ENCODE measurements around the gene HMOX1.
"Not testable (repeated sequence)": the region's sequence is repeated elsewhere in the genome, so short reads cannot be mapped to it uniquely, and the experiment has no call there.

Gene HMOX1

DNA sequence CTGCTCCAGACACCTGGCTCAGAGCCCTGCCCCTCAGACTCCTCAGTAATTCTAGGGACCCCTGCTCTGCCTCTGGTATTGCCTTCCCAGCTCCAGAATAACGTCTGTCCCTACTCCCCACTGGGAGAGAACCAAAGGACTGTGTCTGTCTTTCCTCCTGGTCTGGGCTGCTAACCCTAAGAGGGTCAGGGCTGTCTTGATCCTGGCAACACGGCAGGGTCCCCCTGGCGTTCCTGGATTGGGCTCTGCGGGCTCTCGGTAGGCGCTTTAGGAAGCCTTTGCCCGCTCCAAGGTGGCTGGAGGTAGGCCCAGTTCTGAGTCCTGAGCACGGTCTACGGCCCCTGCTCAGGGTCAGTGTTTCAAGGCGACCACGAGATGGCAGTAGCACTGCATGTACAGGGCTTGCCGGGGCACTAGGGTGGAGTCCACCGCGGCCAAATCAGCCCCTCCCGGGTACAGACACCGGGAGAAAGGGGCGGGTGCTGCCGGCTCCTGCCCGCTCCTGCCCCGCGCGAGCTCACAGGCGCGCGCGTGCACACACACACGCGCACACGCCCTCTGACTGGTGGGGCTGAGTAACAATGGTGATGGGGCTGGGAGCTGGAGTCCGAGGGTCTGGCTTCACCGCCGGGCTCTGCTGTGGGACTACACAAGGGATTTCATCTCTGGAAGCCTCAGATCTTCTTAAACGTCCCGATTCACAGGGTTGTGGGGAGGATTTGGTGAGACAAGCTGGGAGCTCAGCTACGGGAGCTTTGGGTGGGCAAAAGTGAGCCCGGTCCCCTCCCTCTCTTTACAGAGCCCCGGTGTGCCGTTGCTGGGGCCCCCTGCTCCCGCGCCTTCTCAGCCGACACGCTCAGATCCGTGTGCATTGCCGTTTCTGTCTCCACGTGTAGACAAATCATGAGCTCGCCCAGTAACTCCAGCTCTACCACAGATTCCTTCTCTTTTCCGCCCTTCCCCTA lies 30.1 kb upstream of the HMOX1 start:
- peak; percentile 94 for DNase-seq

DNA sequence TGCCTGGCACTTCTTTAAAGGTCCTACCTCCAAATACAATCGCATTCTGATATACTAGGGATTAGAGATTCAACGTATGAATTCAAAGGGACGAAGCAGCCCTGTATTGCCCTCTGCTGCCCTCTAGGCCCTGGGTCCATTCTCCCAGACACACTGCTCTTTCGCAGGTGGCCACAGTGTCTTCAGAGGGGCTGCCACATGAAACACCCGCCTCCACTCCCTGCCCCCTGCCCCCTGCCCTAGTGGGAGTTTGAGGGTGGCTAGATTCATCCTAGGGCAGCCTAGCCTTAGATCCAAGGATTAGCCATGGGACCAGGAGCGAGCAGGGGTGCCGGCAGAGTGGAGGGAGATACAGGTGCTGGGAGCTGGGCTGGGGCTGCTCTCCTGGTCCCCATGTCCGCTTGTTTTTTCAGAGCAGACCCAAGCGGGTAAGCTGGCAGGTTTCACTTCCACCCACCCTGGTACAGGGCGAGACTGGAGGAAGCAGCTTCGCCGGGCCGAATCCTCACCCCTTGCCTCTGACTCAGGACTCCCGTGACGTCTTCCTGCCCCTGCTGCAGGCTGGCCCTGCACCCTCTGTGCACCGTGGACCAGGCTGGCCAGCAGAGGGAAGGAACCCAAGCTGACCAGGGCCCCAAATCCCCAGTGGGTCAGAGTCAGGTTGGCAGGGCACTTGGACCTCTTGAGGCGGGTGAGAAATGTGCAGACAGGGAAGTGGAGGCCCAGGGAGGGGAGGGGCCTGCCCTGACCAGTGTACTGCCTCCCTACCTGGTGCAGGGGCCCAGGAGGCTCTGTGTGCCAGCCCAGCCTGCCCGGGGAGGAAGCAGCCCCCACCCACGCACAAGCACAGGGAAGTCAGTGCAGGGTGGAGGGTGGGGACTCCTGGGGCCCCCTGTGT lies 28.4 kb upstream of the HMOX1 start:
- peak; percentile 81 for DNase-seq

DNA sequence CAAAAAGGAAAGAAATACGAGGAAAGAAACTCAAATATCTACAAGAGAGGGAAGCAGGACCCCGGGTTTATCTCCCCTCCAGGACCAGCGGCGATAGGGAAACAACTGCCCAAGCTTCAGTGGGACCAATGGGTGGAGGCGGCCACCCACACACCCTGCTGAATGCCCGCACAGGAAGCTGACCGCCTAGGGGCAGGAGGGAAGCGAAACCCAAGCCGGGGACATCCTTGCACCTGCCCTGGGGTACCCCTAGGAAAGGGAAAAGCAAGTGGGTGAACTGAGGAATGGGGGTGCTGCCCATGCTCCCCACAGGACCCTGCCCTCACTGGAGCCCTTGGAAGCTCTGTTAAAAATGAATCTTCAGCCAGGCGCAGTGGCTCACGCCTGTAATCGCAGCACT lies 27.6 kb upstream of the HMOX1 start:
- DNase-seq, result no peak

DNA sequence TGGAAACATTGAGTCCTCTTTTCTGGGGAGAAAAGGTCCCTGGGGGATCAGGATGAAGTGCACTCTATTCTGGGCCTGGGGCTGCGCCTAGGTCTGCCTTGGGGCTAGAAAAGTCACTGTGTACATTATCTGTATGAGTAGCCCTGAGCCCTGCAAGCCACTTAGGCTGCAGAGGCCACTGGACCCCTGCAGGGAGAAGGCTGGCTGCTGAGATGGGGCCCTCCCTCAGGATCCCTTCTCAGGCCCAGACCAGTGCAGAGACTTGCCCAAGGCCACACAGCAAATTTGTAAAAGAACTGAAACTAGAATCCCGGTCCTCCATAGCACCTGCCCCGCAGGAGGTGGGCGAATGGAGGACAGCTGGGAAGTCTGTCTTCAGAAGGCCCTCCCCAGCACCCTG lies 26.8 kb upstream of the HMOX1 start:
- no peak for DNase-seq

DNA sequence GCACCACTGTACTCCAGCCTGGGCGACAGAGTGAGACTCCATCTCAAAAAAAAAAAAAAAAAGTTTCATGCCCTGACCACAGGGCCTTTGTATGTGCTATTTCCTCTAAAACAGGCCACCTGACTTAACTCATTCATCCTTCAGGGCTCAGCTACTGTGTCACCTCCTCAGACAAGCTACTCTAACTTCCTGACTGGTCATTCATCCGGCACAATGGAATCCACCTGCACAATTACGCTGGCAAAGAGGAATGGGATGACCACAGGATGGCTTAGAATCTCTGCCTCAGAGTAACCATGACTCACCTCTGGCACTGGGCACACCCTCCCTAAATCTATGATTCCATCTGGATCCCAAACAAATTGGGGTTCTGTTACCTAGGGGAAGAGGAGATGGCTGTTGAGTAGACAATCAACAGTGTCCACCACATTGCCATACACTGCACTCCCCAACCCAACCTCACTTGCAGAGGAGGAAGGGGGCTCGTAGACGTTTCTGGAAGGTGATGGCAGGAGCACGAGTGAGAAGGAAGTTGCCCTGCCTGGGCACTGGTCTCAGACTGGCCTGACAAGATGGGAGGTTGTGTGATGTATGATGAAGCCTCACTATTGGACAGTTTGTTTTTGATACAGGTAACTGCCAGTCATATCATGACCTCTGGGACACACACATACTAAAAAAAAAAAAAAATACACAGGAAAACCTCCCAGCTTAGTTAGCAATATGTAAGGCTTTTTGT lies 22.8 kb upstream of the HMOX1 start:
- no peak for DNase-seq

DNA sequence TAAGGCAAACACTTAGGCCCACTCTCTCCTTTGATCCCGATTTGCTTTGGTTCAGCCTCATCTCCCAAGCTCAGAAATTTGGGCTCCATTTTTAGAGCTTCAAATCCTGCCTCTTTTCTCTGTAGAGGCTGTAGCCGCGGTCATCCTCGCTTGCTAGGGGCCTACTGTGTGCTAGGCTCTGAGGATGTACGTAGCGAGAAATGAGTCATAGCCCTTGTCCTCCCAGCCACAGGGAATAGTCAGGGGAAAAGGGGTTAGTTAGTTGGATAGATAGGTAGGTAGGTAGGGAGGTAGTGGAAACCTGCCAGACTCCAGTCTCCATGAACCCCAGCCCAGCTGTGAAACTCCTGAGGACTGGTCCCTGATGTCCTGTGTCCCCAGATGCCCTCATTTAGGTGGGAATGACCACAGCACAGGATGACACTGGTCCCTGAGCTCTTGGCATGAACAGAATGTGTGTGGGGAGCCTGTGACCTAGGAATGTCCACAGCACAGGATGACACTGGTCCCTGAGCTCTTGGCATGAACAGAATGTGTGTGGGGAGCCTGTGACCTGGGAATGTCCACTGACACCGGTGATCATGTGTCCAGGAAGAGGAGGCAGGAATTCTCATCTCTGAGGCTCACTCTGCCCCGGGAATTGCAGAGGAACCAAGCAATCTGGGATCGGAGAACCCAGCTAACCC lies 21.4 kb upstream of the HMOX1 start:
- no peak for DNase-seq

DNA sequence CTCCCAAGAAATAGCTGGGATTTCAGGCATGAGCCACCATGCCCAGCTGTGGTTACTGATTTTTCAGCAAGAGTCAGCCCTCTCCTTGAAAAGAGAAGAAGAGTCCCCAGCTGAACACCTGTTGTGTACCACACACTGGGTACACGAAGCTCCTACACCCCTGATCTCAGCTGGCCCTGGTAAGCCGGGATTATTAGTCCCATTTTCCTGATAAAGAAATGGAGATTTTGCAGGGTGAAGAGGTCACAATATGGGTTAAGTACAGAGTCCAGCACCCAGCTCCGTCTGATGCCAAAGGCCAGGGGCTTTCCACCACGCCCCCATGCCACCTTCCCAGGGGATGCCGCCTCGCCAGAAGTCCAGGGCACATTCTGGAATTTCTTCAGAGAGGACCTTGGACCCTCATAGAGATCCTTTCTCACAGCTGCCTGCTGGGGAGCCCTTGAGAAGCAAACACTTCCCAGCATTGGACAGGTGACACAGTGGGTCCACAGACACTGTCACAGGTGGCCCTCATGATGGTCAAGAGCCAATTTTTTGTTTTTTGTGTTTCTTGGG lies 19.8 kb upstream of the HMOX1 start:
- DNase-seq, result no peak

DNA sequence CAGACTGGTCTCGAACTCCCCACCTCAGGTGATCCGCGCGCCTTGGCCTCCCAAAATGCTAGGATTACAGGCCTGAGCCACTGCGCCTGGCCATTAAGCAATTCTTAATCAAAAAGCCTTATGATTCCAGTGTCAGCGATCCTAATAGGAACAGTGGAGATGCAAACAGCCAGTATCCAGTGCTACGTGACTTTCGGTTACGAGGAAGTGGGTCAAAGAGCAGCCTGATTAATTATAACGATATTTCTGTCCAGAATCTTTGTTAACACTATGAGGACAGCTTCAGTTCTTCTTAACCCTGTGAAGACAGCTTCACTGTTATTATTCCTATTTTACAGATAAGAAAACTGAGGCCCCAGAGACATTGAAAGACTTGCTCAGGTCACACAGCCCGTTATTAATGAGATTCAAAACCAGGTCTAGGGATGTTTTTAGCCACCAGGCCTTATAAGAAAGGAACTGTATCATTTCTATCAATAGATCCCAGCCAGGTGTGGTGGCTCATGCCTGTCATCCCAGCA lies 17.3 kb upstream of the HMOX1 start:
- DNase-seq, result no peak

DNA sequence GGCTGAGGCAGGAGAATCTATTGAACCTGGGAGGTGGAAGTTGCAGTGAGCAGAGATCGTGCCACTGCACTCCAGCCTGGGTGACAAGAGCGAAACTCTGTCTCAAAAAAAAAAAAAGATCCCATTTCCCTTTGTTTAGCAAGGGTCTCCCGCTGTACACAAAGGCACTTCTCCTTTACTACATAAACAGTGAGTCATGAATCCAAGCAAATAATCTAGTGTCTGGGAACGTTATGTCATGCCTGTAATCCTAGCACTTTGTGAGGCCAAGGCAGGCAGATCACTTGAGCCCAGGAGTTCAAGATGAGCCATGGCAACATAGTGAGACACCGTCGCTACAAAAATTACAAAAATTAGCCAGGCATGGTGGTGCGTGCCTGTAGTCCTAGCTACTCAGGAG lies 16.7 kb upstream of the HMOX1 start:
- DNase-seq, result not testable (repeated sequence)

DNA sequence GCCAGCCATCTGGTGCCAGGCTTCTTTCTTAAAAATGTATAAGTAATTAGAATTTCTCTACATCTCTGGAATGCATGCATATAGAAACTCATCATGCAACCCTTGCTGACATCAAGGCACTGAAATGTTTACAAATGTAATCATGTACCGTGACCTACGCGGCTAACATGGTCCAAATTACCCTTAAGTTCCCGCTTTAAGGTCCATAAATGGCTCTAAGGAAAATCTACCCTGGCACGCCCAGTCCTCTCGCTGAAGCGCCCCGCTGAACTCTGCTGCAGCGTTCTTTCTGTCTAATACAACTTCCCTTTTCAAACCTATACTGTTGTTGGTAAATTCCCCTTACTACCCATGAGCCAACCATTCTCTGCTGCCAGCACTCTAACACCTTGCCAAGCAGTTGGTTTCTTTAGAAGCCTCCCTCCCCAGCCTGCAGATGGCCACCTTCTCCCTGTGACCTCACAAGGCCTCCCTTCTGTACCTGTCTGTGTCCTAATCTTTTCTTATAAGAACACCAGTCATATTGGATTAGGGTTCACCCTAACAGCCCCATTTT lies 13.5 kb upstream of the HMOX1 start:
- DNase-seq, result no peak

DNA sequence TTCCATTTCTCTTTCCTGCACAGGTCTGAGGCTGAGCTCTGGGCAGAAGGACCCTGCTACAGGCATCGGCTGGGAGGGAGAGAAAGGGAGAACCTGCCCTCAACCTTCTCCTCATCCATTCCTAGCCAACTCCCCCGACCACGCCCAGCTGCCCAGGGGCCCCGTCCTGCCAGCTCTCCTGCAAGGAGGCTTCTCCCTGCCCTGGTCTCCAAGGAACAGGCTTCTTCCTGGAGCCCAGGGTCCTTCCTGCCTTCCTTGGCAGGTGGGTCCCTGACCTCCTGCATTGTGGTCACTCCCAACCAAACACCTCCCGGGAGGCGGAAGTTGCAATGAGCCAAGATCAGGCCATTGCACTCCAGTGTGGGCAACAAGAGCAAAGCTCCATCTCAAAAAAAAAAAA lies 12.5 kb upstream of the HMOX1 start:
- DNase-seq, result no peak

DNA sequence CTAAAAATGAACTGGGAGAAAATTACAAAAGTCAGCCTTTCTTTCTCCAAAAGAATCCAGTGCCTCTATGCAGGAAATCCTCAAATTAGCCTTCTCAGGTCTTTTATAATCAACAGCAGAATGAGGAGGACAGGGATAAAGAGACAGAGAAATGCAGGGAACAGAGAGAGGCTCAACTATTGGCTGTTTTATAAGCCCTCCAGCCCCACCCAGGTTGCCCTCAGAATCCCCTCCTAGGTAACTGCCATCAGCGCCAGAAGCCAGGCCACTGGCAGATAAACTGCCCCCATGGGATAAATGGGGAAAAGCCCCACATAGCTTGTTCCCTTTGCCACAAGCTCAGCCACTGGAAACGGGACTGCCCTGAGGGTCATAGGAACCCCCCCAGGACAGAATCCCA lies 10.9 kb upstream of the HMOX1 start:
- DNase-seq, result no peak

DNA sequence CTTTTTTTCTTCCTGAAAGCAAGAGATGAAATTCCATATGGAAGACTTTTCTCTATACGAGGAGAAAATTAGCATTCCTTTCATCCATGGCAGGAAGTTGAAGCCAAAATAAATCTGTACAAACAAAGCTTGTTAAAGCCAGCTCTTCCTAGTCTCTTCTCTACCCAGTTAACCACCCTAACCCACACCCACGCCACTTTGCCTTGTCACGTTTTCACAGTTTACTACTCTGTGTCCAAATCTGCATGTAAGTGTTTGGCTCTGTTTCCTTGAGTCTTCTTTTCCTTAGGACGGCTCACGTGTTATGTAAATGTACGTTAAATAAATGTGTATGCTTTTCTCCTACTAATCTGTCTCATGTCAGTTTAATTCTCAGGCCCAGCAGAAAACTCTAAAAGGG lies 7.1 kb upstream of the HMOX1 start:
- DNase-seq, result no peak

DNA sequence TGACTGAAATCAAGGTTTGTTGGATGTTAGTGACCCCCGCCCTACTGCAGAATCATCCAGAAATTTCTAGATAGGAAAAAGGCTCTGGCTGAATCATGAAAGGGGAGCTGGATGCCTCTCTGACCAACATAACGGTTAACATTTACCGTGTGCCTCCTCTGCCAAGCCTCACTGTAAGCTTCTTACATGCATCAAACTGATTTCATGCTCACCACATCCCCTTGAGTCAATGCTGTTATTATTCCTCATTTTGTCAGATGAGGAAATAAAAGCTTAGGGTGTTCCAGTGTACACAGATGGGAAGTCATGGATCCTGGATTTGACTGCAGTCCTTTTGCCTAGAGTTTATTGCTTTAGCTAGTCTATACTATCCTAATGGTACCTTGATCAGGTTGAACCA lies 5.9 kb upstream of the HMOX1 start:
- no peak for DNase-seq

DNA sequence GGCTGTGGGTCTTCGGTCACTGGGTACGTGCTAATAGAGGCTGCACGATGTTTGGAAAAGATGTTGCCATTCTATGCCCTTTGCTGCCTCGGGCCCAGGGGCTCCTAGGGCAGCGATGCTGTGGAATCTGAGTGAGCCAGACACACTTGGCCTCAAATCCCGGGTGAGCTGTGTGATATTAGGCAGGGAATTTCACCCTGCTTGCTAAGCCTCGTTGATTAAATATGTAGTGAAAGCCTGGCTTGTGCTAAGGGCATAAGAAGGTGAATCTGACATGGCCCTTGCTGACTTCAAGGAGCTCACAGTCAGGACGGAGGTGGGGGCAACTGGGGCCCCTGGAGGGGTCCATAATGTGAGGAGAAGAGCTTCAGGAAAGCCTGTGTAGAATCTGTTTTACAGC lies 5.4 kb upstream of the HMOX1 start:
- no peak for DNase-seq

DNA sequence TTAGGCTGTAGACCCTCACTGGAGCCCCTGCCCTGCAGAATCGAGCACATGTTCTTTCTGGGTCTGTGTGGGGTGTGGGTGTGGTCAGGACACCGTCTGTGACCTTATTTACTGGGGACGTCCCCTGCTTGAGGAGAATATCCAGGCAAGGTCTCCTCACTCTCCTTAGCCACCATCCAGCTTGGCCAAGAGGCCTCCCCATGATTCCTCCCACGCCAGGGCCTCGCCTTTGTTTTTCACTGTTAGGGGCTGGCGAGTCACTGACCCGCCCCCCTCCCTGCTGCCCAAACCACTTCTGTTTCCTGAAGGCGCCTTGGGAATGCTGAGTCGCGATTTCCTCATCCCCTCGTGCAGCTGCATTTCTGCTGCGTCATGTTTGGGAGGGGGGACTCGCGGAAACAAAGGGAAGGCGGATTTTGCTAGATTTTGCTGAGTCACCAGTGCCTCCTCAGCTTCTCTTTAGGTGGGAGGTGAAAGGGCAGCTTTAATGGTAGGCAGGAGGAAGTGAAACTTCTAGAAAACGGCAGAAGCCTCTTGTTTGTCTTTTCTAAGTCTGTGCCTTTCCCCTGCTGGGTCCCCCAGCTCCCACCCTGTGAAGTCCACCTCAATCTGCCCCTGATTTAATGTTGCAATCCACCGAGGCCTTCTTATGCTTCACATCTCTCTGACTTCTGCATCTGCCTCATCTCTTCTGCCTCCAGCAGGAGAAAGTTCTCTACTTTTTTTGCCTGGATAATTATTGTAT lies 4.0 kb upstream of the HMOX1 start:
- peak; percentile 70 for DNase-seq

DNA sequence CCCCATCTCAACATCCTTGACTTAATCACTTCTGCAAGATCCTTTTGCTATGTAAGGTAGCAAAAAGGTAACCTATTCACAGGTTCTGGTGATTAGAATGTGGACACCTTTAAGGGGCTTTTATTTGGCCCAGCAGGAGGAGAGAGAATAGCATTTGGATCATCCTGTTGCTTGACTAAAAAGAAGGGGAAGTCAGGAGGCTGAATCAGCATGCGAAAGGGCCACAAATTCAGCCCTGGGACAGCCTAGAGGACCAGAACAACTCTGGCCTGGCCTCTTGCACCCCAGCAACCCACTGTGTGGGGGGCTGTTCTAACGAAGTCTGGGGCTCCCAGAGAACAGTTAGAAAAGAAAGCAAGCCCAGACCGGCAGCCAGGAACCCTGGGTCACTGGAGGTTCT lies 3.2 kb upstream of the HMOX1 start:
- DNase-seq, result no peak

DNA sequence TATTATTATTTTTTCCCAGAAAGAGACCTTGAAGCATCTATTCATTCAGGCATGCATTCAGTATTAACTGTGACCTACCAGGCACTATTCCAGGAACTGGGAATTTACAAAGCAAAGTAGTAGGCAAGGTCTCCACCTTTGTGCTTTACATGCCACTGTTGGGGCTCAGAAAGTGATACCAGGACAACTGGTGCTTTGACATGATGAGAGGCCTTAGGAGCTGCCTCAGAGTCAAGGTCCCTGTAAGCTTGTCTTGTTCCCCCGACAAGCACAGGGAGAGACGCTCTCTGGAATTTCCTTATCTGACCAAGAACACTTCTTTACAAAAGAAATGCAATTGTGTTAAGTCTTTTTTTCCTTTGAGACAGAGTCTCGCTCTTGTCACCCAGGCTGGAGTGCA lies 2.3 kb upstream of the HMOX1 start:
- no peak for DNase-seq

DNA sequence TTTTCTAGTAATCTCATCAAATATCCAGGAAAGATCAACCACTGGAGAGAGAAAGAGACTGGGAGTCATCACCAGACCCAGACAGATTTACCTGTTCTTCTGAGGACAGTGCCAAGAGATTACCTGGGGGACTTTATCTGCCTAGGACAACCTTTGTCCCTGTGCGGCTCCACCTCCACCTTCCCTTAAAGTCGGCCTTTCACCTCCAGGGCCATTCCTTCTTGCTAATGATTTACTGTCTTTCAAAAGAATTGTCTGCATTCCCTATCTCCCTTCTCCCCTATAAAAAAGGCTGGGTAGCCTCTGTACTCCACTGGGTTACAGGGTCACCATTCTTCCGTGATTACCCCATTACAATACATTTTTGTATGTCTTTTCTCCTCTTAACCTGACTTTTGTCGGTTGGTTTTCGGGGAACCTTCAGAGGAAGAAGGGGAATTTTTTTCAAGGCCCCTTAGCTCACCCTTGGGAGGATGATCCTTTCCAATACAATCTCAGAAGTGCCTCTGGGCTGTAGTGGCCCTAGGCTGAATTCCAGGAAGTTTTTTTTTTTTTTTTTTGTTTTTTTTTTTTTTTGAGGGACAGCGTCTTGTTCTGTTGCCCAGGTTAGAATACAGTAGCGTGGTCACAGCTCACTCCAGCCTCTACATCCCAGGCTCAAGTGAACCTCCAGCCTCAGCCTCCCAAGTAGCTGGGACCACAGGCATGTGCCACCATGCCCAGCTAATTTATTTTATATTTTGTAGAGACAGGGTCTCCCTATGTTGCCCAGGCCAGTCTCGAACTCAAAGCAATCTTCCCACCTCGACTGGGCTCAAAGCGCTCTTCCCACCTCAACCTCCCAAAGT lies 1.5 kb upstream of the HMOX1 start:
- DNase-seq, result no peak

DNA sequence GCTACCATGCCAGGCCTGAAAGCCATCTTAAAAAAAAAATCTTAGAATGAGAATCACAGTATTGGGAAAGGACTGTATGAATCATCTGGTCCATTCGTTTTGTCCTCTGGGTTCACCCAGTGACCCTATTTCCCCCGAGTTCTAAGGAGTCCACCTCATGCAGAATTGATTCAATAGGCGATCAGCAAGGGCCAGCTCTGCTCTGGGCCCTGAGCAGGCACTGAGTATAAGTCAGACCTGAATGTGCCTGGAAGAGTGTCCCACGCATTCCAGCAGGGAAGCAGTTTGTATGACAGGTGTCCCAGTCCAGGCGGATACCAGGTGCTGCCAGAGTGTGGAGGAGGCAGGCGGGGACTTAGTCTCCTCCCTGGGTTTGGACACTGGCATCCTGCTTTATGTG lies 883 bp upstream of the HMOX1 start:
- no peak for DNase-seq

All from activated CD4-positive, alpha-beta T cell treated with anti-CD3 and anti-CD28 coated beads, Interleukin-2, Interleukin-6, amounts not matched to agents 100 ng/mL and 50 ng/mL, durations not matched to agents 16 hours and 8 hours (primary cell).